NB4 (cell line): ENCODE results near the gene DLG4.

Experiments used
- DNase-seq: peaks from one replicate; pipeline ENCODE4 v3.0.0; 2010; ENCODE audit warnings: low read depth
- H3K4me3 ChIP-seq: one replicate; pipeline ENCODE4 v1.5.1; 2011; ENCODE audit warnings: mild to moderate bottlenecking, low read depth, low read length, moderate library complexity
- CTCF ChIP-seq: IDR thresholded peaks from one replicate; pipeline ENCODE4 v1.5.1; 2012; ENCODE audit warnings: low read depth, low read length
- MAX ChIP-seq: IDR thresholded peaks from 2 replicates; pipeline ENCODE4 v1.6.1; 2011; ENCODE audit warnings: low read depth, low read length
- MYC ChIP-seq: IDR thresholded peaks from 2 replicates; pipeline ENCODE4 v1.6.1; 2011; ENCODE audit warnings: low read depth, low read length
- POLR2A ChIP-seq: IDR thresholded peaks from 2 replicates; pipeline ENCODE4 v1.6.1; 2011; ENCODE audit warnings: mild to moderate bottlenecking; ENCODE audit not compliant: insufficient read length; ENCODE audit errors: extremely low read depth

DLG4 gene

GRCh38 chr17:7225711-7226331, 6.2 kb upstream of the DLG4 start:
- DNase-seq: no peak
- no peak overlapping the region for H3K4me3 ChIP-seq
- no peak for TF ChIP-seq MYC
- no peak for TF ChIP-seq POLR2A
- TF ChIP-seq MAX: no peak
- TF ChIP-seq CTCF: no peak

GRCh38 chr17:7224661-7225111, 5.0 kb upstream of the DLG4 start:
- TF ChIP-seq POLR2A: no peak
- no peak for TF ChIP-seq MYC
- DNase-seq: no peak
- H3K4me3 ChIP-seq: no peak overlapping the region

GRCh38 chr17:7224110-7224509, 4.5 kb upstream of the DLG4 start:
- no peak for DNase-seq
- H3K4me3 ChIP-seq: no peak overlapping the region
- TF ChIP-seq CTCF (no peak), MAX (no peak), MYC (no peak), POLR2A (no peak)

GRCh38 chr17:7223375-7223774, 3.7 kb upstream of the DLG4 start:
- no peak overlapping the region for H3K4me3 ChIP-seq
- TF ChIP-seq MAX (no peak), POLR2A (no peak), CTCF (no peak)
- DNase-seq: no peak

- H3K4me3 ChIP-seq: no peak overlapping the region
- no peak for DNase-seq
- no peak for TF ChIP-seq CTCF
- TF ChIP-seq POLR2A: no peak
- no peak for TF ChIP-seq MYC
- no peak for TF ChIP-seq MAX
These were observed 3.3 kb upstream of the DLG4 start for GRCh38 chr17:7222972-7223292.

GRCh38 chr17:7222093-7222971, 2.7 kb upstream of the DLG4 start:
- H3K4me3 ChIP-seq: no peak overlapping the region
- peak; percentile 9 for DNase-seq
- no peak for TF ChIP-seq POLR2A
- TF ChIP-seq MYC: no peak
- no peak for TF ChIP-seq MAX
- no peak for TF ChIP-seq CTCF
